ENCODE data around the gene CFAP61.

CFAP61 gene

GRCh38 chr20:20039752-20040387 is 12.5 kb upstream of the CFAP61 start:
- H3K4me3 ChIP-seq (ENCODE audit: low read depth, low read length): no peak overlapping the region
- no peaks in the 10 kb centered on the region for H3K79me1 ChIP-seq (ENCODE audit: low read length)
- H4K8ac ChIP-seq (ENCODE audit: low read depth, low read length): no peak overlapping the region
- H4K12ac ChIP-seq (ENCODE audit: low read depth, low read length): no peak overlapping the region
- peaks cover 14 to 43% of the 10 kb centered on the region in 2 experiments for H3K36me3 ChIP-seq (ENCODE audit: control insufficient read depth in 1 of 2, insufficient read depth in 2 of 2, low read length in 2 of 2)
- no peaks in the 10 kb centered on the region for H3K79me2 ChIP-seq (ENCODE audit: control insufficient read depth, insufficient read depth, low read length, poor library complexity)
- H3K27ac ChIP-seq (ENCODE audit: low read depth, low read length): no peak overlapping the region
- no CpG with 5 or more reads among the region's 6 CpGs for WGBS (ENCODE audit: extremely low coverage, insufficient coverage, insufficient read length)
- no peaks in the 10 kb centered on the region for H3K27me3 ChIP-seq (ENCODE audit: insufficient read depth, low read length)
- no peak overlapping the region for H3K4me2 ChIP-seq (ENCODE audit: low read length)
- no peaks in the 10 kb centered on the region for H3K4me1 ChIP-seq (ENCODE audit: control insufficient read depth in 1 of 2, insufficient read depth in 2 of 2, low read length in 2 of 2)
- H2AFZ ChIP-seq (ENCODE audit: insufficient read depth, low read length, poor library complexity): no peak overlapping the region
- H2BK5ac ChIP-seq (ENCODE audit: low read depth, low read length, poor library complexity): no peak overlapping the region
- H2AK5ac ChIP-seq (ENCODE audit: low read length): no peak overlapping the region
- no peaks in the 10 kb centered on the region for H3K9me3 ChIP-seq (ENCODE audit: insufficient read depth, low read depth, low read length)
- no peak overlapping the region for H2BK120ac ChIP-seq (ENCODE audit: insufficient read depth, low read length, poor library complexity)
- DNase-seq: no peak
- no peak overlapping the region for H3K4ac ChIP-seq (ENCODE audit: low read depth, low read length)
- H4K91ac ChIP-seq (ENCODE audit: low read depth, low read length): no peak overlapping the region
- no peak overlapping the region for H3K14ac ChIP-seq (ENCODE audit: low read length)
- no peak overlapping the region for H2BK12ac ChIP-seq (ENCODE audit: low read length)
- H3K9ac ChIP-seq (ENCODE audit: low read length): no peak overlapping the region
- H3K18ac ChIP-seq (ENCODE audit: low read length): no peak overlapping the region
- no peak overlapping the region for H3K23ac ChIP-seq (ENCODE audit: low read length)

DNA sequence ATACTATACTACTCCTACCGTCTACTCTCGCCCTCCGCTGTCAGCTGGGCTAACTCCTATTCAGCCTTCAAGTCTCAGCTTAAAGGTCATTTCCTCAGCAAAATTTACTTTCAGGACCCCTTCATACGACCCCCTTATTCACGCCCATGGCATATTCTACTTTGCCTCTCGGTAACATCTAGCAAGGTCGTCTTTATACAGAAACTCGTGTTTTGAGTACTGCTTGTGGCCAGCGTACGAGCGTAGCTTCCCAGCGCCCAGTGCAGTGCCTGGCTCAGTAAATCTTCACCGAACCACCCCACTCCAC is 612 bp upstream of the CFAP61 start:
- peak overlapping the region; percentile 96 for H3K4me3 ChIP-seq (ENCODE audit: low read depth, low read length)
- peak overlapping the region; percentile 7 for H4K12ac ChIP-seq (ENCODE audit: low read depth, low read length)
- no peak overlapping the region for H2AK5ac ChIP-seq (ENCODE audit: low read length)
- H2BK120ac ChIP-seq (ENCODE audit: insufficient read depth, low read length, poor library complexity): peak overlapping the region; percentile 19
- peak overlapping the region; percentile 80 for H3K4me2 ChIP-seq (ENCODE audit: low read length)
- DNase-seq: no peak
- peak overlapping the region; percentile 74 for H3K9ac ChIP-seq (ENCODE audit: low read length)
- no peak overlapping the region for H3K27ac ChIP-seq (ENCODE audit: low read depth, low read length)
- peak overlapping the region; percentile 39 for H3K4ac ChIP-seq (ENCODE audit: low read depth, low read length)
- no peaks in the 10 kb centered on the region for H3K4me1 ChIP-seq (ENCODE audit: control insufficient read depth in 1 of 2, insufficient read depth in 2 of 2, low read length in 2 of 2)
- peak overlapping the region; percentile 65 for H4K91ac ChIP-seq (ENCODE audit: low read depth, low read length)
- H4K8ac ChIP-seq (ENCODE audit: low read depth, low read length): peak overlapping the region; percentile 81
- H2BK12ac ChIP-seq (ENCODE audit: low read length): no peak overlapping the region
- H3K36me3 ChIP-seq (ENCODE audit: control insufficient read depth in 1 of 2, insufficient read depth in 2 of 2, low read length in 2 of 2): peaks cover 3 to 13% of the 10 kb centered on the region in 2 experiments
- H3K18ac ChIP-seq (ENCODE audit: low read length): peak overlapping the region; percentile 22
- peak overlapping the region; percentile 49 for H2AFZ ChIP-seq (ENCODE audit: insufficient read depth, low read length, poor library complexity)
- no peaks in the 10 kb centered on the region for H3K9me3 ChIP-seq (ENCODE audit: insufficient read depth, low read depth, low read length)
- H3K14ac ChIP-seq (ENCODE audit: low read length): peak overlapping the region; percentile 54
- H3K23ac ChIP-seq (ENCODE audit: low read length): no peak overlapping the region
- peaks cover 3% of the 10 kb centered on the region for H3K79me2 ChIP-seq (ENCODE audit: control insufficient read depth, insufficient read depth, low read length, poor library complexity)
- peaks cover 3% of the 10 kb centered on the region for H3K79me1 ChIP-seq (ENCODE audit: low read length)
- no CpG with 5 or more reads among the region's 13 CpGs for WGBS (ENCODE audit: extremely low coverage, insufficient coverage, insufficient read length)
- H2BK5ac ChIP-seq (ENCODE audit: low read depth, low read length, poor library complexity): no peak overlapping the region
- H3K27me3 ChIP-seq (ENCODE audit: insufficient read depth, low read length): no peaks in the 10 kb centered on the region

- Histone ChIP-seq H2BK120ac (ENCODE audit: insufficient read depth, low read length, poor library complexity) (no peak overlapping the region), H3K27ac (ENCODE audit: low read depth, low read length) (no peak overlapping the region), H4K91ac (ENCODE audit: low read depth, low read length) (no peak overlapping the region), H3K18ac (ENCODE audit: low read length) (no peak overlapping the region), H2AFZ (ENCODE audit: insufficient read depth, low read length, poor library complexity) (no peak overlapping the region), H3K4me3 (ENCODE audit: low read depth, low read length) (no peak overlapping the region), H3K4ac (ENCODE audit: low read depth, low read length) (no peak overlapping the region), H2BK12ac (ENCODE audit: low read length) (no peak overlapping the region), H4K8ac (ENCODE audit: low read depth, low read length) (no peak overlapping the region), H3K79me2 (ENCODE audit: control insufficient read depth, insufficient read depth, low read length, poor library complexity) (no peaks in the 10 kb centered on the region), H3K4me1 (ENCODE audit: control insufficient read depth in 1 of 2, insufficient read depth in 2 of 2, low read length in 2 of 2) (no peaks in the 10 kb centered on the region), H3K27me3 (ENCODE audit: insufficient read depth, low read length) (no peaks in the 10 kb centered on the region), H3K23ac (ENCODE audit: low read length) (no peak overlapping the region), H4K12ac (ENCODE audit: low read depth, low read length) (no peak overlapping the region), H3K9ac (ENCODE audit: low read length) (no peak overlapping the region), H2BK5ac (ENCODE audit: low read depth, low read length, poor library complexity) (no peak overlapping the region), H3K36me3 (ENCODE audit: control insufficient read depth in 1 of 2, insufficient read depth in 2 of 2, low read length in 2 of 2) (no peaks in the 10 kb centered on the region), H3K4me2 (ENCODE audit: low read length) (no peak overlapping the region), H3K9me3 (ENCODE audit: insufficient read depth, low read depth, low read length) (no peaks in the 10 kb centered on the region), H3K79me1 (ENCODE audit: low read length) (no peaks in the 10 kb centered on the region), H2AK5ac (ENCODE audit: low read length) (no peak overlapping the region), H3K14ac (ENCODE audit: low read length) (no peak overlapping the region)
- no peak for DNase-seq
- WGBS (ENCODE audit: extremely low coverage, insufficient coverage, insufficient read length): no CpG with 5 or more reads among the region's 6 CpGs
These were observed 8.1 kb downstream of the CFAP61 start for GRCh38 chr20:20060234-20060998.

- no peak overlapping the region for H2BK5ac ChIP-seq (ENCODE audit: low read depth, low read length, poor library complexity)
- H3K9ac ChIP-seq (ENCODE audit: low read length): no peak overlapping the region
- H3K4me1 ChIP-seq (ENCODE audit: control insufficient read depth in 1 of 2, insufficient read depth in 2 of 2, low read length in 2 of 2): peaks cover 0 to 3% of the 10 kb centered on the region in 2 experiments
- H2BK120ac ChIP-seq (ENCODE audit: insufficient read depth, low read length, poor library complexity): no peak overlapping the region
- no peaks in the 10 kb centered on the region for H3K79me2 ChIP-seq (ENCODE audit: control insufficient read depth, insufficient read depth, low read length, poor library complexity)
- H4K12ac ChIP-seq (ENCODE audit: low read depth, low read length): no peak overlapping the region
- H3K23ac ChIP-seq (ENCODE audit: low read length): no peak overlapping the region
- H4K8ac ChIP-seq (ENCODE audit: low read depth, low read length): no peak overlapping the region
- no peak overlapping the region for H3K4me3 ChIP-seq (ENCODE audit: low read depth, low read length)
- no peak overlapping the region for H3K18ac ChIP-seq (ENCODE audit: low read length)
- H4K91ac ChIP-seq (ENCODE audit: low read depth, low read length): no peak overlapping the region
- H3K4me2 ChIP-seq (ENCODE audit: low read length): no peak overlapping the region
- H2AK5ac ChIP-seq (ENCODE audit: low read length): no peak overlapping the region
- H3K14ac ChIP-seq (ENCODE audit: low read length): no peak overlapping the region
- no peak for DNase-seq
- no peak overlapping the region for H3K4ac ChIP-seq (ENCODE audit: low read depth, low read length)
- no peaks in the 10 kb centered on the region for H3K9me3 ChIP-seq (ENCODE audit: insufficient read depth, low read depth, low read length)
- H3K79me1 ChIP-seq (ENCODE audit: low read length): no peaks in the 10 kb centered on the region
- H3K27me3 ChIP-seq (ENCODE audit: insufficient read depth, low read length): no peaks in the 10 kb centered on the region
- no CpG with 5 or more reads among the region's 12 CpGs for WGBS (ENCODE audit: extremely low coverage, insufficient coverage, insufficient read length)
- H3K27ac ChIP-seq (ENCODE audit: low read depth, low read length): no peak overlapping the region
- H2AFZ ChIP-seq (ENCODE audit: insufficient read depth, low read length, poor library complexity): no peak overlapping the region
- H2BK12ac ChIP-seq (ENCODE audit: low read length): no peak overlapping the region
- H3K36me3 ChIP-seq (ENCODE audit: control insufficient read depth in 1 of 2, insufficient read depth in 2 of 2, low read length in 2 of 2): no peaks in the 10 kb centered on the region
These were observed 11.8 kb downstream of the CFAP61 start for GRCh38 chr20:20063941-20064702.

Data from trophoblast cell (in vitro differentiated cells and primary cell).